GM12872 (cell line): ENCODE data around the gene CYP2C8.

ENCODE experiments used
- TF ChIP-seq, protein P1 (sequence below): IDR thresholded peaks from 3 replicates; pipeline ENCODE4 v1.5.1; 2011; ENCODE audit warnings: low read depth, mild to moderate bottlenecking, low read length, moderate library complexity; ENCODE audit not compliant: insufficient read depth

The CYP2C8 gene

DNA sequence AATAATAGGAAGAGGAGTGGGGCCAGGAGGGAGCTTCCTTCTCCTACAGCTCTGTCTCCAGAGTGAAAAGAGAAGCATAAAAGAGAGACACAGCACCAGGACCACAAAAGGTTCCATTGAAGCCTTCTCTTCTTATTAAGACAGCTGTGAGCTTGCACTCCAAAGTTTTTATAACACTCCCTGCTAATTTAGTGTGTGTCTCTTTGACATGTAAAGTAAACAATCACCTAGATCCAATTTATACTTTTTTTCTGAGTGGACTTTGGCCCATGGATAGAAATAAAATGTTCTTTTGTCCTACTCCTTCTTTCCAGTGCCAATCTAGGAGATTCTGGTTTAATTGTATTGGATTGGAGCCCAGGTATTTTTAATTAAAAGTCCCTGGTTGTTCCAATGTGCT, at the start of gene CYP2C8:
CYP2C8 (minus strand) TSS at position 212 of the 400 bp plus-strand sequence; CDS start at position 117, 95 bp downstream.
- TF ChIP-seq, protein P1, sequence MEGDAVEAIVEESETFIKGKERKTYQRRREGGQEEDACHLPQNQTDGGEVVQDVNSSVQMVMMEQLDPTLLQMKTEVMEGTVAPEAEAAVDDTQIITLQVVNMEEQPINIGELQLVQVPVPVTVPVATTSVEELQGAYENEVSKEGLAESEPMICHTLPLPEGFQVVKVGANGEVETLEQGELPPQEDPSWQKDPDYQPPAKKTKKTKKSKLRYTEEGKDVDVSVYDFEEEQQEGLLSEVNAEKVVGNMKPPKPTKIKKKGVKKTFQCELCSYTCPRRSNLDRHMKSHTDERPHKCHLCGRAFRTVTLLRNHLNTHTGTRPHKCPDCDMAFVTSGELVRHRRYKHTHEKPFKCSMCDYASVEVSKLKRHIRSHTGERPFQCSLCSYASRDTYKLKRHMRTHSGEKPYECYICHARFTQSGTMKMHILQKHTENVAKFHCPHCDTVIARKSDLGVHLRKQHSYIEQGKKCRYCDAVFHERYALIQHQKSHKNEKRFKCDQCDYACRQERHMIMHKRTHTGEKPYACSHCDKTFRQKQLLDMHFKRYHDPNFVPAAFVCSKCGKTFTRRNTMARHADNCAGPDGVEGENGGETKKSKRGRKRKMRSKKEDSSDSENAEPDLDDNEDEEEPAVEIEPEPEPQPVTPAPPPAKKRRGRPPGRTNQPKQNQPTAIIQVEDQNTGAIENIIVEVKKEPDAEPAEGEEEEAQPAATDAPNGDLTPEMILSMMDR = no peak

DNA sequence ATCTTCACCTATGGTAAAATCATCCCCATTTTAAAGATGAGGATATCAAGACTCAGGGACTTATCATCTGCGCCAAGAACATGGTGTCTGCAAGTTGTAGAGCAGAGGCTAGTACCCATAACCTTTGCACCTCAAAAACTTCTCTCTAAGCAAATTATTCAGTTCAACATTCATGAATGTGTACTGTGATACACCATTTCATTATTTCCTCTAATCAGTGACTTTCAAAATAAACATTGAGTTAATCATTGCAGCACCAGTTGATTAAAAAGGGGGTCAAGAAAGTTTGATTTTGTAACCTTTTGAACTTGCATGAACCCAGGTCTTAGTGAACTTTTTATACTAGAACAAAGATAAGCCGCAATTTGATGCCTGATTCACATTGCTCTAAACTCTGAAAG, 47.6 kb upstream of the CYP2C8 start:
- TF ChIP-seq, protein P1 = no peak

DNA sequence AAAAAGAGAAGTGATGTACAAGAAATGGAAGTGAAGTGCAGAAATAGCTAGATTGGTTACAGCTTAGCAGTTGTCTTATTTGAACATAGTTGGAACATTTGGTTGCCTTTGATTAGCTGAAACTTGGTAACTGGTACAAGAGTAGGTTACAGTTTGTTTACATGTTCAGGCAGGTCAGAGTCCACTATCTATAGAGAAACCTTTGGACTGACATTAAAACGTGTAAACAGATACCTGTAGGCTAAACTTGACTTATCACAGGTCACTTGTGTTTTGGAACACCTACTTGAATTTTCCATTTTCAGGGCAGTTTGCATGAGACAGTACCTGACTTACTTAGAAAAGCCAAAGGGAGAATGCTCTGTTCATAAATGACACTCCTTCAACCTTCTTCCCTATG, 28.5 kb upstream of the CYP2C8 start:
- TF ChIP-seq, protein P1 = no peak

DNA sequence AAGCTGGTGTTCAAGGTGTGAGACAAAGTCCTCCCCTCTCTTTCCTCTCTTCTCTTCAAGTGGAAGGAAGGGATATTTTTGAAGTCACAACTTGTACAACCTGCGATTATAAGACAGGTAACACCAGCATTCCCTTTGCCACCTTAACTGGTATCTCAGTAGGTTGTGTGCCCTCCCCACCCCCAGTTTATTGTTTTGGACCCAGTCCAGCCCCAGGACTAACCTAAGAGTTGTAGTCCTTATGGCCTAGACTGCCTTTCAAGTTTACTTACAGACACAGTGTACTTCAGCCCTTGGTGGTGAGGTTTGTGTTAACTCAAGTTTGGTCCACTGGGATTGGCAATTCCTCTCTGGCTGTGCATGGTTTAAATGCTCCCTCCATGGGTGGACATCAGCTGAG, 26.8 kb upstream of the CYP2C8 start:
- TF ChIP-seq, protein P1 = no peak

DNA sequence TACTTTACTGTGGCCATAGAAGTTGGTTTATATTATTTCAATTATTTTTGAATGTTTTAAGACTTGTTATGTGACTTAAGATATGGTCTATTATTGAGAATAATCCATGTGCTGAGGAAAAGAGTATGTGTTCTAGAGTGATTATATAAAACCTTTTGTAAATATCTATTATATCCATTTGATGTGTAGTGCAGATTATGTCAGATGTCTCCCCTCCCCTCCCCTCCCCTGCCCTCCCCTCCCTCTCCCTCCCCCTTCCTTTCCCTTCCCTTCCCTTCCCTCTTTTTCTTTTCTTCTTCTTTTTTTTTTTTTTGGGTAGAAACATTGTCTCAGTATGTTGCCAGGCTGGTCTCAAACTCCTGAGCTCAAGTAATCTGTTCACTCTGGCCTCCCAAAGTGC, 8.3 kb upstream of the CYP2C8 start:
- TF ChIP-seq, protein P1 = no peak

DNA sequence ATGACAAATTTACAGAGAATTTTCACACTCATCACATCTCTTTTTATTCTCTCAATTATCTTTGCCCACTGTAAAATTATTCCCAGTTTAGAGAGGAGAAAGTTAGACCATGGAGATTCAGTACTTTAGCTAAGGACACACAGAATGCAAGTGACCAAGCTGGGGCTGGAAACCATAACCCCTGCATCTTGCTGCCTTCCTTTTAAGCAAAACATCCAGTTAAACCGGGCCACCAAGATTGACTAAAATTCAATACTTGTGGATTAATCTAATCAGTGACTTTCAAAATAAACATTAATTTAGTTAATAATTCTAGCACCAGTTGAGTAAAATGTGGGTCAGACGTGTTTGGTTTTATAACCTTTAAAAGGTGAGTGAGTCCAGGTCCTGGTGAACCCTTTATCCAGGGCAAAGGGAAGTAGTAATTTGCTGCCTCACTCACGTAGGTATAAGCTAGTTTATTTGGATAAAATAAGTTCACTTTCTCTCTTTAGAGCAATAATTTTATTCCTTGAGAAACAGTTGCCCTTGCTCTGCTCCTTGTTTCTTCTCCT, 1.9 kb upstream of the CYP2C8 start:
- TF ChIP-seq, protein P1 = no peak

DNA sequence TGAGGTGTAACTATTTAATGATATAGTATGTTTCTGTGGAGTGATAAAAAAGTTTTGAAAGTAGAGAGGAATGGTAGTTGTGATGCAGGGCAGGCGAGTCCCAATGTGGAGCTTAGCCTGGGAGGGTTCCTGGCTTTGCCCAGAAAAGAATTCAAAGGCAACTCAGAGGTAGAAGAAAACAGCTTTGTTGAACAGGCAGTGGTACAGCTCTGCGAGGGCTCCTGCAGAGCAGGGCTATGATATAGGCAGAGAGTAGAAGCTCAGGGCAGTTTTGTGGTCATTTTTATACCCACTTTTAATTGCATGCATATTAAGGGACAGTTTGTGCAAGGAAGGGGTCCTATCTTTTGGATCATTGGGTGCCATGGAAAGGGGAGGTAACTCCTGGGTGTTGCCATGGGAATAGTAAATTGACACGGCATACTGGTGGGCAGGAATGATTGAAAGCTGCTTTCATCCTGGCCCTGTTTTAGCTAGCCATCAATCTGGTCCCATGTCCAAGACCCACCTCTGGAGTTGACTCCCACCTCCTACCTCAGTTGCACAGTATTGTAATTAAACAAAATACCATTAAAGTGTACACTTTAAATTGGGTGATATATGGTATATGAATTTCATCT, 12.4 kb downstream of the CYP2C8 start:
- TF ChIP-seq, protein P1 = no peak
